Activated B cell treated with CpG ODN at 0.5 μM for 24 hours (primary cell): ENCODE results near the gene CNTNAP2. TPM values are rescaled to one million over a fixed set of nuclear protein-coding genes. Genes with fewer than 3 reads are reported as not detected.

Experiments used
- ATAC-seq: fragments of 200-7000 bp; cut with Tn5 transposase; one replicate; pipeline ENCODE4 v1.10.0; 2021; ENCODE audit warnings: low read depth, mild to moderate bottlenecking, moderate library complexity
- CTCF ChIA-PET: fragments of 350-600 bp; sonication (Branson Sonifier 250); formaldehyde crosslinking; loops from one replicate; lab custom pipeline; 2021; ENCODE audit warnings: antibody characterized with exemption; lab: Charles Lee
- POLR2A ChIA-PET: fragments of 350-600 bp; sonication (Branson Sonifier 250); formaldehyde crosslinking; loops from one replicate; lab custom pipeline; 2021; ENCODE audit warnings: antibody characterized with exemption; lab: Charles Lee
- DNase-seq: peaks from one replicate; pipeline ENCODE4 v3.0.0; 2022
- H3K27ac Mint-ChIP-seq: one replicate; pipeline ENCODE4 v1.8.0; 2020; ENCODE audit warnings: mixed read lengths
- H3K27me3 Mint-ChIP-seq: one replicate; pipeline ENCODE4 v1.8.0; 2021; ENCODE audit warnings: mixed read lengths
- H3K36me3 Mint-ChIP-seq: one replicate; pipeline ENCODE4 v1.8.0; 2021; ENCODE audit warnings: low read depth, mixed read lengths
- H3K4me1 Mint-ChIP-seq: one replicate; pipeline ENCODE4 v1.8.0; 2021; ENCODE audit warnings: mixed read lengths
- H3K4me3 Mint-ChIP-seq: one replicate; pipeline ENCODE4 v1.8.0; 2020; ENCODE audit warnings: mild to moderate bottlenecking, mixed read lengths
- H3K9me3 Mint-ChIP-seq: one replicate; pipeline ENCODE4 v1.8.0; 2020; ENCODE audit warnings: mixed read lengths
- intact Hi-C: fragments of 100-400 bp; cut with micrococcal nuclease; formaldehyde crosslinking; loops from one replicate; pipeline ENCODE4 v1.15.1; 2024
- total RNA-seq: library from RNA; stranded (reverse); gene quantifications from 2 replicates; pipeline ENCODE4 v1.2.3, GENCODE V29; 2022
- TF ChIP-seq, protein P1 (sequence below): fragments of 200-600 bp; IDR thresholded peaks from one replicate; pipeline ENCODE4 v1.8.0; 2022; ENCODE audit warnings: antibody characterized with exemption, mild to moderate bottlenecking

CNTNAP2 gene
- total RNA-seq, 1 donor from 2014 or later, result 0.84 TPM

DNA sequence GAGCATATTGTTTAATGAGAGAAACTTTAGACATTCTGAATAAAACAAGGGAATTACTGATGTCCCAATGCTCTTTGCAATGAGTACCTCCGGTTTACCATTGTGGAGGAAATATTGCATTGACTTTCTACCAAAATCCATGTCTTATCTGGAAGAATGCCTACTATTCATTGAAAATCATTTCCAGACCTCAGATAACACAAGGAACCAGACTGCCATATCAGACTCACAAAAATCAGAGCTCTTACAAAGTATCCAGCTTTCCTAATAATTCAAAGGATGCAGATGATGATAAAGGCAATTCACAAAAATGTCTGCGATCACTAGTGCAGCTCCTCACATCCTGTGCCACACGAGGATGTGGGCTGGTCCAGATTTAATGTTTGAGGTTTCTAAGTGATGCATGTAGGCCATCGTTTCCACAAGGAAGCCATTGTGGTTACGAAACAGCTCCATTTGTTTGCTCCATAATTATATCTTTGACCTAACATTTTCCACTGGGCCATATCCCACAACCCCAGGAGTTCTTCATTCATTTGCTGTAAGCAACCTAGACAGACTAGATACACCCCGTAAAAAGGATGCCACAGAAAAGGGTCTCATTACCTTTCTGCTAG, 1642.8 kb downstream of the CNTNAP2 start:
- no peaks in the 10 kb centered on the region for H3K9me3 Mint-ChIP-seq
- no peak overlapping the region for H3K27ac Mint-ChIP-seq
- no peaks in the 10 kb centered on the region for H3K4me1 Mint-ChIP-seq
- DNase-seq (no peak), ATAC-seq (no peak)
- TF ChIP-seq, protein P1, sequence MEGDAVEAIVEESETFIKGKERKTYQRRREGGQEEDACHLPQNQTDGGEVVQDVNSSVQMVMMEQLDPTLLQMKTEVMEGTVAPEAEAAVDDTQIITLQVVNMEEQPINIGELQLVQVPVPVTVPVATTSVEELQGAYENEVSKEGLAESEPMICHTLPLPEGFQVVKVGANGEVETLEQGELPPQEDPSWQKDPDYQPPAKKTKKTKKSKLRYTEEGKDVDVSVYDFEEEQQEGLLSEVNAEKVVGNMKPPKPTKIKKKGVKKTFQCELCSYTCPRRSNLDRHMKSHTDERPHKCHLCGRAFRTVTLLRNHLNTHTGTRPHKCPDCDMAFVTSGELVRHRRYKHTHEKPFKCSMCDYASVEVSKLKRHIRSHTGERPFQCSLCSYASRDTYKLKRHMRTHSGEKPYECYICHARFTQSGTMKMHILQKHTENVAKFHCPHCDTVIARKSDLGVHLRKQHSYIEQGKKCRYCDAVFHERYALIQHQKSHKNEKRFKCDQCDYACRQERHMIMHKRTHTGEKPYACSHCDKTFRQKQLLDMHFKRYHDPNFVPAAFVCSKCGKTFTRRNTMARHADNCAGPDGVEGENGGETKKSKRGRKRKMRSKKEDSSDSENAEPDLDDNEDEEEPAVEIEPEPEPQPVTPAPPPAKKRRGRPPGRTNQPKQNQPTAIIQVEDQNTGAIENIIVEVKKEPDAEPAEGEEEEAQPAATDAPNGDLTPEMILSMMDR, result no peak
- ChIA-PET POLR2A (no interaction called here), CTCF (no interaction called here)
- intact Hi-C loops, result no loop called here
- no peak overlapping the region for H3K4me3 Mint-ChIP-seq
- no peaks in the 10 kb centered on the region for H3K36me3 Mint-ChIP-seq
- no peaks in the 10 kb centered on the region for H3K27me3 Mint-ChIP-seq

DNA sequence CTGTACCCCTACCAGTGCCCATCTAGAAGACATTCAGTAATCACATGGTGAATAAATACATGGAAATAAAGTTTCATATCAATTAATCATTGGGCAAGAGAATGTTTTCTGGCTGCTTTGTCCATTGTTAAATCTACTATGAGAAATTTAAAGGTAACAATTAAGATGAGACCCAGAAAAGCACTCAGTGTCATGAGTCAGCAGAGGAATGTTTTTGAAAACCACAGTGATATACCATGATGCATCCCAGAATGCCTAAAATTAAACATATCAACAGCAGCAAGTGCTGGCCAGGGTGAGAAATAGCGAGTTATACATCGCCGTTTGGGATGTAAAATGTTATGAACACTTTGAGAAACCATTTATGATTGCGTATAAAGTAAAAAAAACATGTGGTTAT, 1648.7 kb downstream of the CNTNAP2 start:
- Mint-ChIP-seq H3K4me1 (no peaks in the 10 kb centered on the region), H3K9me3 (no peaks in the 10 kb centered on the region), H3K27ac (no peak overlapping the region), H3K4me3 (no peak overlapping the region), H3K27me3 (no peaks in the 10 kb centered on the region), H3K36me3 (no peaks in the 10 kb centered on the region)
- CTCF ChIA-PET, result no interaction called here
- POLR2A ChIA-PET, result no interaction called here
- TF ChIP-seq, protein P1, result no peak
- intact Hi-C loops, result no loop called here
- DNase-seq (no peak), ATAC-seq (no peak)

DNA sequence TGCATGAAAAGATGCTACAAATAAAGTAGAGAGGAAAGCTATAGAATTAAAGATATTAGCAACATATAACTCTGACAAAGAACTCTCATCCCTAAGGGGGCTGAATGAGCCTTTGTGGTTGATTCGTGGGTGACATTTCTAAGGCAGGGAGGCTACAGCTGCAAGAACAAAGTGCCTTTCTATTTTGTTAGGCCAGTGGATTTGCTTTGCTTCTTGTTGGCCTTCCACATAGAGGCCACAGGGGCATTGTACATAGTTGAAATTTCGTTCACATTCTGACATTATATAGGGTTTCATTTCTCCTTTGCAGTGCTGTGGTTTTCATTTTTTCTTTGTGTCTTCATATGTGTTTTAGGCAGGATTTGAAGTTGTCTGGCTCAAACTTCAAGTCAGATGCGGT, 1654.7 kb downstream of the CNTNAP2 start:
- CTCF ChIA-PET, result no interaction called here
- Mint-ChIP-seq H3K4me1 (no peaks in the 10 kb centered on the region), H3K27ac (no peak overlapping the region), H3K27me3 (no peaks in the 10 kb centered on the region), H3K9me3 (peaks cover 3% of the 10 kb centered on the region), H3K4me3 (no peak overlapping the region), H3K36me3 (no peaks in the 10 kb centered on the region)
- DNase-seq (no peak), ATAC-seq (no peak)
- POLR2A ChIA-PET, result no interaction called here
- intact Hi-C loops, result no loop called here
- TF ChIP-seq, protein P1, result no peak

DNA sequence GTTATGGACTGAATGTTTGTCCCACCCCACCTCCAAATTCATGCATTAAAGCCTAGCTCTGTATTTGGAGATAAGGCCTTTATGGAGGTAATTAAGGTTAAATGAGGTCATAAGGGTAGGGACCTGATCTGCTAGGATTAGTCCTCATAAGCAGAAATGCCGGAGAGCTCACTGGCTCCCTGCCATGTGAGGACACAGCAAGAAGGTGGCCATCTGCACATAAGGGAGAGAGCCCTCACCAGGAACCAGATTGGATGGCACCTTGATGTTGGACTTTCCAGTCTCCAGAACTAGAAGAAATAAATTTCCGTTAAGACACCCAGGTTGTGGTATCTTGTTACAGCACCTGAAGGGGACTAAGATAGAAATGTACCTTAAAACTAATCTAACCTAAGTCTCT, 1657.9 kb downstream of the CNTNAP2 start:
- H3K9me3 Mint-ChIP-seq, result peaks cover 3% of the 10 kb centered on the region
- H3K4me1 Mint-ChIP-seq, result no peaks in the 10 kb centered on the region
- no peak overlapping the region for H3K4me3 Mint-ChIP-seq
- H3K27me3 Mint-ChIP-seq, result no peaks in the 10 kb centered on the region
- ChIA-PET POLR2A (no interaction called here), CTCF (no interaction called here)
- H3K36me3 Mint-ChIP-seq, result no peaks in the 10 kb centered on the region
- no peak overlapping the region for H3K27ac Mint-ChIP-seq
- TF ChIP-seq, protein P1, result no peak
- no peak for ATAC-seq
- intact Hi-C loops, result no loop called here
- DNase-seq, result no peak

DNA sequence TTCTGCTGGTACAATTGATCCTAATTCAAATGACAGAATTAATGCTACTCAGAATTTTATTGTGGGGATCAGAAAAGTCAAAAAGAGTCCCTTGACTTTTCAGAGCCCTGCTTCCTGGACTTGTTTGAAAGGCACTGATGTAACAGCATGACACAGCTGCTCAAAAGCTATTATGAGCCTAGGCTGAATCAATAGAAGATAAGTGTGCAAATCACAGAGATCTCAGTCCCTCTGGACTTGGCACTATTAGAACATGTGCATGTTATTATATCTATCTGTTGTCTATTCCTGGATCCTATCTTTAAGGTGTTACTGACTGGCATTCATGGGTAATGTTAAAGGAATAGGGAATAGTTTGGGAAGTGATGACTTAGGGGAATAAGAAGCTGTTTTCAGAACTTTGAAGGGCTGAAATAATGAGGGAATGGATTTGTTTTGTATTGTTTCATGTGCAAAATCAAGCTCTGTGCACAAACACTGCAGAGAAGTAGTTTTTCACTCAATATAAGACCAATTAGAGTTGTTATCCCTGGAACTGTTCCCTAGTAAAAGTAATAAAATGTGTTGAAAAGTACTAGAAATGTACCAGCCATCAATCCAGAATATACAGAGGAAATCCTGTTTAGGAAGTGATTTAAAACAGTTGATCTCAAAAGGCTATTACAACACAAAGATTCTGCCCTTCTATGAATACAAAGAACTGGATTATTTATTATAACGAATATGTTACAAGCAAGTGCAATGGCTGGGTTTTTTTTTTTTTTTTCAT, 1659.1 kb downstream of the CNTNAP2 start:
- Mint-ChIP-seq H3K4me1 (no peaks in the 10 kb centered on the region), H3K36me3 (no peaks in the 10 kb centered on the region), H3K27me3 (no peaks in the 10 kb centered on the region), H3K9me3 (peaks cover 3% of the 10 kb centered on the region), H3K4me3 (no peak overlapping the region), H3K27ac (no peak overlapping the region)
- intact Hi-C loops, result no loop called here
- DNase-seq (no peak), ATAC-seq (no peak)
- ChIA-PET CTCF (no interaction called here), POLR2A (no interaction called here)
- TF ChIP-seq, protein P1, result no peak
